Activated T-cell treated with anti-CD3 and anti-CD28 coated beads, Interleukin-2, amount 50 U/mL, for 4 hours (primary cell): ENCODE measurements around the gene SMCHD1. TPM values are rescaled to one million over a fixed set of nuclear protein-coding genes. Genes with fewer than 3 reads are reported as not detected.
"Not testable (repeated sequence)": the region's sequence is repeated elsewhere in the genome, so short reads cannot be mapped to it uniquely, and the experiment has no call there.

Experiments used
- ATAC-seq, 2 donors: fragments of 200-7000 bp; cut with Tn5 transposase; one replicate each; pipeline ENCODE4 v1.10.0; 2021
- DNase-seq: peaks from one replicate; pipeline ENCODE4 v3.0.0-alpha.2; 2020
- H3K27me3 Mint-ChIP-seq: one replicate; pipeline ENCODE4 v1.8.0; 2021; ENCODE audit warnings: low read depth, mixed read lengths
- H3K36me3 Mint-ChIP-seq: one replicate; pipeline ENCODE4 v1.8.0; 2022; ENCODE audit warnings: mixed read lengths; ENCODE audit not compliant: insufficient read depth
- H3K4me1 Mint-ChIP-seq: one replicate; pipeline ENCODE4 v1.8.0; 2021; ENCODE audit warnings: low read depth, mixed read lengths
- H3K4me3 Mint-ChIP-seq: one replicate; pipeline ENCODE4 v1.8.0; 2021; ENCODE audit warnings: mild to moderate bottlenecking, moderate library complexity, mixed read lengths
- H3K9me3 Mint-ChIP-seq: one replicate; pipeline ENCODE4 v1.8.0; 2021; ENCODE audit warnings: mixed read lengths
- total RNA-seq, 3 donors: library from RNA; stranded (reverse); gene quantifications; one replicate each; pipeline ENCODE4 v1.2.1, GENCODE V29; 2021

SMCHD1 gene
- total RNA-seq, 3 donors from 2014 or later: 60.4 to 63.5 (median 60.7) TPM

GRCh38 chr18:2851771-2852170 is 196.2 kb downstream of the SMCHD1 start:
- H3K27me3 Mint-ChIP-seq: peaks cover 38% of the 10 kb centered on the region

GRCh38 chr18:2852460-2852859 is 196.9 kb downstream of the SMCHD1 start:
- not testable (repeated sequence) for ATAC-seq, H3K4me3 Mint-ChIP-seq, H3K36me3 Mint-ChIP-seq, DNase-seq, H3K9me3 Mint-ChIP-seq
- H3K27me3 Mint-ChIP-seq: peaks cover 38% of the 10 kb centered on the region
- peaks cover 16% of the 10 kb centered on the region for H3K4me1 Mint-ChIP-seq

More at GRCh38 chr18:2851771-2852170, 196.2 kb downstream of the SMCHD1 start:
- Mint-ChIP-seq H3K36me3 (no peaks in the 10 kb centered on the region), H3K4me3 (no peak overlapping the region), H3K4me1 (peaks cover 16% of the 10 kb centered on the region), H3K9me3 (no peaks in the 10 kb centered on the region)
- DNase-seq (no peak), ATAC-seq (no peak)

- DNase-seq: no peak
- no peaks in the 10 kb centered on the region for H3K36me3 Mint-ChIP-seq
- H3K4me1 Mint-ChIP-seq: peaks cover 9% of the 10 kb centered on the region
- no peak overlapping the region for H3K4me3 Mint-ChIP-seq
- no peaks in the 10 kb centered on the region for H3K9me3 Mint-ChIP-seq
- peaks cover 30% of the 10 kb centered on the region for H3K27me3 Mint-ChIP-seq
- no peak for ATAC-seq
Observed at GRCh38 chr18:2853173-2853925, 197.8 kb downstream of the SMCHD1 start.

GRCh38 chr18:2853926-2854664 is 198.6 kb downstream of the SMCHD1 start:
- Mint-ChIP-seq H3K9me3 (no peaks in the 10 kb centered on the region), H3K4me1 (peaks cover 4% of the 10 kb centered on the region), H3K27me3 (peaks cover 23% of the 10 kb centered on the region), H3K36me3 (no peaks in the 10 kb centered on the region), H3K4me3 (no peak overlapping the region)
- ATAC-seq: no peak
- DNase-seq: no peak

Other genes starting within 250 kb of the SMCHD1 start
- gene METTL4, start 84.2 kb upstream of the SMCHD1 start, total RNA-seq: 10 to 100 TPM; 14.0 to 17.5 (median 15.4) TPM
- 1 to 10 TPM; 7.4 to 8.2 (median 7.4) TPM for gene NDC80, start 84.2 kb upstream of the SMCHD1 start, total RNA-seq
- gene EMILIN2, start 191.3 kb downstream of the SMCHD1 start, total RNA-seq: 10 to 100 TPM; 19.2 to 22.3 (median 21.5) TPM